Measurements from ENCODE around the gene AP4S1.
"Not testable (repeated sequence)": the region's sequence is repeated elsewhere in the genome, so short reads cannot be mapped to it uniquely, and the experiment has no call there.

The AP4S1 gene

DNA sequence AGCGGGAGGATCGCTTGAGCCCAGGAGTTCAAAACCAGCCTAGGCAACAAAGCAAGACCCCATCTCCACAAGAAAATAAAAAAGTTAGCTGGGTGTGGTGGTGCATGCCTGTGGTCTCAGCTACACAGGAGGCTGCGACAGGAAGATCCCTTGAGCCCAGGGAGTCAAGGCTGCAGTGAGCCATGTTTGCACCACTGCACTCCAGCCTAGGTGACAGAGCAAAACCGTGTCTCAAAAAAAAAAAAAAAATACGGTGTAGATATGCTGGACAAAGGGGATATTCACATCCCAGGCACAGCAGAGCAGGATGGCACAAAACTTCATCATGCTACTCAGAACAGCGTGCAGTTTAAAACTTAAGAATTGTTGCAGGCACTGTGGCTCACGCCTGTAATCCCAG lies 25.6 kb downstream of the AP4S1 start:
- H3K27ac ChIP-seq (ENCODE audit: low read length), result no peak overlapping the region
- H3K27me3 ChIP-seq (ENCODE audit: insufficient read depth, low read length, poor library complexity), result no peaks in the 10 kb centered on the region
- TF ChIP-seq EZH2 (IDR thresholded peaks at IDR 0.05; ENCODE audit: borderline replicate concordance, low read depth, low read length, severe bottlenecking), result no peak
- TF ChIP-seq, protein P1, sequence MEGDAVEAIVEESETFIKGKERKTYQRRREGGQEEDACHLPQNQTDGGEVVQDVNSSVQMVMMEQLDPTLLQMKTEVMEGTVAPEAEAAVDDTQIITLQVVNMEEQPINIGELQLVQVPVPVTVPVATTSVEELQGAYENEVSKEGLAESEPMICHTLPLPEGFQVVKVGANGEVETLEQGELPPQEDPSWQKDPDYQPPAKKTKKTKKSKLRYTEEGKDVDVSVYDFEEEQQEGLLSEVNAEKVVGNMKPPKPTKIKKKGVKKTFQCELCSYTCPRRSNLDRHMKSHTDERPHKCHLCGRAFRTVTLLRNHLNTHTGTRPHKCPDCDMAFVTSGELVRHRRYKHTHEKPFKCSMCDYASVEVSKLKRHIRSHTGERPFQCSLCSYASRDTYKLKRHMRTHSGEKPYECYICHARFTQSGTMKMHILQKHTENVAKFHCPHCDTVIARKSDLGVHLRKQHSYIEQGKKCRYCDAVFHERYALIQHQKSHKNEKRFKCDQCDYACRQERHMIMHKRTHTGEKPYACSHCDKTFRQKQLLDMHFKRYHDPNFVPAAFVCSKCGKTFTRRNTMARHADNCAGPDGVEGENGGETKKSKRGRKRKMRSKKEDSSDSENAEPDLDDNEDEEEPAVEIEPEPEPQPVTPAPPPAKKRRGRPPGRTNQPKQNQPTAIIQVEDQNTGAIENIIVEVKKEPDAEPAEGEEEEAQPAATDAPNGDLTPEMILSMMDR (IDR thresholded peaks at IDR 0.05; ENCODE audit: borderline replicate concordance, extremely low read depth, low read length, poor library complexity, severe bottlenecking), result no peak
- no peaks in the 10 kb centered on the region for H3K36me3 ChIP-seq (ENCODE audit: insufficient read depth, low read length)
- no peak overlapping the region for H3K9ac ChIP-seq (ENCODE audit: low read depth, low read length)
- H3K4me1 ChIP-seq (ENCODE audit: insufficient read depth, low read length), result no peaks in the 10 kb centered on the region
- no peak overlapping the region for H3K4me3 ChIP-seq (ENCODE audit: low read depth in 1 of 2, low read length in 2 of 2)
- H2AFZ ChIP-seq (ENCODE audit: low read depth, low read length), result no peak overlapping the region
- no peaks in the 10 kb centered on the region for H3K79me2 ChIP-seq (ENCODE audit: insufficient read depth, low read length)
- no peaks in the 10 kb centered on the region for H3K9me3 ChIP-seq (ENCODE audit: insufficient read depth, low read length, severe bottlenecking)
- ATAC-seq (ENCODE audit: insufficient read depth, low read depth) (no peak), DNase-seq (no peak)
- H3K4me2 ChIP-seq (ENCODE audit: insufficient read depth, low read length), result no peak overlapping the region
- H4K20me1 ChIP-seq (ENCODE audit: insufficient read depth, low read length), result no peaks in the 10 kb centered on the region; the same call in 1 of the 2 replicates

DNA sequence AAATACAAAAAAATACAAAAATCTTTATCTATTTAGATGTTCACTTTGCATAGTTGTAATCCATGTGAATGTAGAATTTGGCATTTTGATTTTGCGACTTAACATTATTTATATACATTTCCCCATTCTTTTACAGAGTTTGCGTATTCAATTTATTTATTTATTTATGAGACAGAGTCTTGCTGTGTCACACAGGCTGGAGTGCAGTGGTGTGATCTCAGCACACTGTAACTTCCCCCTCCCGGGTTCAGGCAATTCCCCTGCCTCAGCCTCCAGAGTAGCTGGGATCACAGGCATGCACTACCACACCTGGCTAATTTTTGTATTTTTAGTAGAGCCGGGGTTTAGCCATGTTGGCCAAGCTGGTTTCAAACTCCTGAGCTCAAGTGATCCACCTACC lies 26.1 kb downstream of the AP4S1 start:
- ATAC-seq (ENCODE audit: insufficient read depth, low read depth) (no peak), DNase-seq (no peak)
- TF ChIP-seq, protein P1 (IDR thresholded peaks at IDR 0.05; ENCODE audit: borderline replicate concordance, extremely low read depth, low read length, poor library complexity, severe bottlenecking), result no peak
- no peak for TF ChIP-seq EZH2 (IDR thresholded peaks at IDR 0.05; ENCODE audit: borderline replicate concordance, low read depth, low read length, severe bottlenecking)
- H2AFZ ChIP-seq (ENCODE audit: low read depth, low read length), result no peak overlapping the region
- H3K4me3 ChIP-seq (ENCODE audit: low read depth in 1 of 2, low read length in 2 of 2), result no peak overlapping the region
- no peaks in the 10 kb centered on the region for H3K27me3 ChIP-seq (ENCODE audit: insufficient read depth, low read length, poor library complexity)
- no peaks in the 10 kb centered on the region for H3K4me1 ChIP-seq (ENCODE audit: insufficient read depth, low read length)
- H3K9me3 ChIP-seq (ENCODE audit: insufficient read depth, low read length, severe bottlenecking), result no peaks in the 10 kb centered on the region
- no peaks in the 10 kb centered on the region for H3K79me2 ChIP-seq (ENCODE audit: insufficient read depth, low read length)
- no peaks in the 10 kb centered on the region for H3K36me3 ChIP-seq (ENCODE audit: insufficient read depth, low read length)
- H3K9ac ChIP-seq (ENCODE audit: low read depth, low read length), result no peak overlapping the region
- H4K20me1 ChIP-seq (ENCODE audit: insufficient read depth, low read length), result no peaks in the 10 kb centered on the region; the same call in 1 of the 2 replicates
- H3K27ac ChIP-seq (ENCODE audit: low read length), result no peak overlapping the region
- no peak overlapping the region for H3K4me2 ChIP-seq (ENCODE audit: insufficient read depth, low read length)

DNA sequence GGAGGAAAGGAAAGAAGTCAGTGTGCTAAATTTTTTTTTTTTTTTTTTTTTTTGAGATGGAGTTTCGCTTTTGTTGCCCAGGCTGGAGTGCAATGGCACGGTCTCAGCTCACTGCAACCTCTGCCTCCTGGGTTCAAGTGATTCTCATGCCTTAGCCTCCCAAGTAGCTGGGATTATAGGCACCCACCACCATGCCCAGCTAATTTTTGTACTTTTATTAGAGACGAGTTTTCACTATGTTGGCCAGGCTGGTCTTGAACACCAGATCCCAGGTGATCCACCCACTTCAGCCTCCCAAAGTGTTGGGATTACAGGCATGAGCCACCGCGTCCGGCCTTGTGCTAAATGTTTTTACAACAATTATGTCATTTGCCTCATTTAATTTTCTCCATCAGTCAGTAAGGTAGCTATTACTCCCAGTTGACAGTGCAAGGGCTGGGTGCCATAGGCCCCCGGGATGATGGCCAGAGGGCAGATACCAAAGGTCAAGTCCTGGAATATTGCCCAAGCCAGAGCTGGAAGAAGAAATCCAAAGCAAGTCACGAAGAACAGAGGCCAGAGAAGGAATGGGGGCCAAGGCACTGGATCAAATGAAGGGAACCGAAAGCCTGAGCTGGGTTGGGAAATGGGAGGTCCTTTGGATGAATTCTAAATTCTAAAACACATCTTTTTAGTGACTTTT lies 27.6 kb downstream of the AP4S1 start:
- not testable (repeated sequence) for H3K4me2 ChIP-seq (ENCODE audit: insufficient read depth, low read length); H3K36me3 ChIP-seq (ENCODE audit: insufficient read depth, low read length); H3K4me1 ChIP-seq (ENCODE audit: insufficient read depth, low read length); H2AFZ ChIP-seq (ENCODE audit: low read depth, low read length); H4K20me1 ChIP-seq (ENCODE audit: insufficient read depth, low read length); H3K9me3 ChIP-seq (ENCODE audit: insufficient read depth, low read length, severe bottlenecking); DNase-seq; H3K79me2 ChIP-seq (ENCODE audit: insufficient read depth, low read length); ATAC-seq (ENCODE audit: insufficient read depth, low read depth); H3K9ac ChIP-seq (ENCODE audit: low read depth, low read length); H3K27me3 ChIP-seq (ENCODE audit: insufficient read depth, low read length, poor library complexity); H3K27ac ChIP-seq (ENCODE audit: low read length); H3K4me3 ChIP-seq (ENCODE audit: low read depth in 1 of 2, low read length in 2 of 2)

DNA sequence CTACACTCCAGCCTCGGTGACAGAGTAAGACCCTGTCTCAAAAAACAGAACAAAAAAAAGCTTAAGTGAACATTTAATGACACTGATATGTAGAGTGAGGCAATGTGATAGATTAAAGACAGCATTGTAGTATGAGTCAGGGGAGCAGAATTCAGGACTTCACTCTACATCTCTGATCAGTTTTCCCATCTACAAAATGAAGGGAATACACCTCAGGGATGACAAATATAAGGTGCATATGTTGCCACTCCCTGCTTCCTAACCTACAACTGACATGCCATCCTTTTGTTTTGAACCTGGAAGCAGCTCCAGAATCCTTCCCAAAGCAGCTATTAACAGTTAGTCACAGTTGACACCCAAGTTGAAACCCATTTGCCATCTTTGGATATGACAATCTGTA lies 31.6 kb downstream of the AP4S1 start:
- H3K27ac ChIP-seq (ENCODE audit: low read length), result no peak overlapping the region
- no peak for TF ChIP-seq EZH2 (IDR thresholded peaks at IDR 0.05; ENCODE audit: borderline replicate concordance, low read depth, low read length, severe bottlenecking)
- TF ChIP-seq, protein P1 (IDR thresholded peaks at IDR 0.05; ENCODE audit: borderline replicate concordance, extremely low read depth, low read length, poor library complexity, severe bottlenecking), result no peak
- no peaks in the 10 kb centered on the region for H3K4me1 ChIP-seq (ENCODE audit: insufficient read depth, low read length)
- DNase-seq (no peak), ATAC-seq (ENCODE audit: insufficient read depth, low read depth) (no peak)
- no peaks in the 10 kb centered on the region for H3K9me3 ChIP-seq (ENCODE audit: insufficient read depth, low read length, severe bottlenecking)
- no peak overlapping the region for H3K4me2 ChIP-seq (ENCODE audit: insufficient read depth, low read length)
- H3K27me3 ChIP-seq (ENCODE audit: insufficient read depth, low read length, poor library complexity), result no peaks in the 10 kb centered on the region
- H3K4me3 ChIP-seq (ENCODE audit: low read depth in 1 of 2, low read length in 2 of 2), result no peak overlapping the region
- no peaks in the 10 kb centered on the region; the same call in 1 of the 2 replicates for H4K20me1 ChIP-seq (ENCODE audit: insufficient read depth, low read length)
- no peak overlapping the region for H2AFZ ChIP-seq (ENCODE audit: low read depth, low read length)
- no peaks in the 10 kb centered on the region for H3K79me2 ChIP-seq (ENCODE audit: insufficient read depth, low read length)
- no peaks in the 10 kb centered on the region for H3K36me3 ChIP-seq (ENCODE audit: insufficient read depth, low read length)
- H3K9ac ChIP-seq (ENCODE audit: low read depth, low read length), result no peak overlapping the region
